GM19035 (cell line): Measurements from ENCODE around the gene PRKCQ.
"Not testable (repeated sequence)": the region's sequence is repeated elsewhere in the genome, so short reads cannot be mapped to it uniquely, and the experiment has no call there.

ENCODE experiments used
- ATAC-seq: cut with Tn5 transposase; IDR thresholded peaks from one replicate; pipeline ENCODE4 v1.9.1; 2021; ENCODE audit not compliant: unreplicated experiment

PRKCQ gene

DNA sequence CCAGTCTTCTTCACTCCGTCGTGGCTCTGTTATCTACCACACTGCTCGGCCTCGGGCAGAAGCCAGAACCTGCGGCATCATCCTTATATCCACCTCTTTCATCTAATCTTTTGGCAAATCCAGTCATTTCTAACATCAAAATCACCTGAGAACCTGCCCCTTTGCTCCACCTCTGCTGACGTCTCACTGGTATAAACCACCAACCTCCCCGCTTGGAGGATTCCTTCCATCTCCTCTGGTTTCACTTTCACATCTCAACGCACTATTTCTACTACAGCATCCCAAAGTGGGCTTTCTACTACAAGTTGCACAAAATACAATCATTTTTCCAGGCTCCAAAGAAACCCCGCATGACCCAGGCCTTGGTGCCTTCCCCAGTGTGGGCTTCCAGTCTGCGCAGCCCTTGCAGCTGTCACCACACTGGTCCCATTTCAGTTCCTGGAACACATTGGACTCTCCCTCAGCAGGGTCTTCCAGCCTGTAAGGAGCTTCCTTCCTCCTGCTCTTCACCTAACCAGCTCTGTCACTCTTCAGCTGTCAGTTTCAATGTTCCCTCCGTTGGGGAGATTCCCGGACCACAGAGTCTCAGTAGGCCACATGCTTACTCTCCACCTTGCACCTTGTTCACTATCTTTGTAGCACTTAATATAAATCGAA lies 85.0 kb downstream of the PRKCQ start:
- ATAC-seq = no peak

DNA sequence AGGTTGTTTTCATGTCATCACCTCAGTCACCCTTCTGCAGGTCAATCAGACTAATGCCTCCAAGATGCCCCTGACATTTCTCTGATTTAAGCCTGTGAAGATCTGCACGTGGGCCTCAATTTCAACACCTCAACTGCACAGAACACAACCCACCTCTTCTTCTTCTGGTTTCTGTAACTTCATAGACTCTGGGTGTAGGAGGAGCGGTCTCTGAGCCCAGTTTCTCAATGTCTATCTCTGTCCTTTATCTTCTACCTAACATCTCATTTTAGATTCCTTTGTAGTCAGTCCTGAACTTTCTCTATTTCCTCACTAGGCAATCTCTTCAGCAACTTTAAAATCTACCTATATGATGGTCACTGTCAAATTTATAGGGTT lies 85.6 kb downstream of the PRKCQ start:
- ATAC-seq = no peak

DNA sequence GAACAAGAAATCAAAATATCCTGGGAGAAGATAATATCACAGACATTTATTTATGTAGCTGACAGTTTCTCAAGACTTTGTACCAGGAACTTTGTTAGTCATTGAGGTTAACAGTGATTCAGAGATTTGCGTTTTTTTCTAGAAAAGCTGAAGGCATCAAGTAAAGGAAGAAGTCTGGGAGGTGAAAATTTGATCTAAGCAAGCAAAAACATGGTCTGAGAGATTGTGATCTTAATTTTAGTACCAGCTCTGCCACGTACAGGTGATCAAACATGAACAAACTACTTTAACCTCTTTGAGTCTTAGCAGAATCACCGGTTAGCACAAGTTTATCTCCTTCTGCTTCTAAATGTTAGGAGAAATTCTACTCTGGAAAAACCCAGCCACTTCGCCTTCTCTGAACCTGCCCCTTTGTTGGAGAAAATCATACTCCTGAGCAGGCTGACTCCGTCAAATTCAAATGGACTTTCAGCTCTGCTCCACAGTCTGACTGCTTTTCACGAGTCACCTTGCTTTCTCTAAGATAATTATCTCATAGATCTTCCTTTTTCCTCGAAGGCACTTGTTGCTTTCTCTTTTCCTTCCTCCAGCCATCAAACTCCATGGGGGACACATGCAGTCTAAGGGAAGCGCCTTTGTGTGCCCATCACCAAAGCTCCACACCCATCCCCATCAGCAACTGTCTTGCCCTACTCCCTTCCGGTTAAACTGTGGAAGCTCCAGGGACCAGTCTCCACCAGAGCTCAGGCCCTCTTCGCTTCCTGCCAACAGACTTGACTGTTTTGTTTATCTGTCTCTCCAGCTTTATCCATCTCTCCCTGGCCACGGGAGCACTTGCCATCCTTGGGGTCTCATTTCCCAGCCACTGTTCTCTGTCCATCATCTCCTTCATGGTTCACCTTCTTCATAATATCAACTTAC lies 86.3 kb downstream of the PRKCQ start:
- ATAC-seq = no peak

DNA sequence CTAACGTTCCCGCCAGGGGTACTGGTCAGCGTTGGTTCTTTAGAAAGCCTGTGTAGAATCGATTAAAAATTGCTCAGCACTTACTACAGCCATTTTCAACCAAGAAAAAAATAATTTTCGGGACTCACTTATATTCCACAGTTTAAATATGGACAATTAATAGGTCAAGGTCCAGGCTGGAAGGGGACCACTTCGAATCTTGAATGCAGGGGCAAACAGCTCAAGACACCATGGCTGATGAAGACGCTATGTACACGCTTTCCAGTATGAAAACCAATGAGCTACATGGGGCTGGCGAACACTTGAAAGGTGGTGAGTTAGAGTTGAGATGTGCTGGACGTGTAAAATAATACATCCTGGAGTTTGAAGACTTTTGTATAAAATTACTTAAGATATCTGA lies 87.2 kb downstream of the PRKCQ start:
- no peak for ATAC-seq

DNA sequence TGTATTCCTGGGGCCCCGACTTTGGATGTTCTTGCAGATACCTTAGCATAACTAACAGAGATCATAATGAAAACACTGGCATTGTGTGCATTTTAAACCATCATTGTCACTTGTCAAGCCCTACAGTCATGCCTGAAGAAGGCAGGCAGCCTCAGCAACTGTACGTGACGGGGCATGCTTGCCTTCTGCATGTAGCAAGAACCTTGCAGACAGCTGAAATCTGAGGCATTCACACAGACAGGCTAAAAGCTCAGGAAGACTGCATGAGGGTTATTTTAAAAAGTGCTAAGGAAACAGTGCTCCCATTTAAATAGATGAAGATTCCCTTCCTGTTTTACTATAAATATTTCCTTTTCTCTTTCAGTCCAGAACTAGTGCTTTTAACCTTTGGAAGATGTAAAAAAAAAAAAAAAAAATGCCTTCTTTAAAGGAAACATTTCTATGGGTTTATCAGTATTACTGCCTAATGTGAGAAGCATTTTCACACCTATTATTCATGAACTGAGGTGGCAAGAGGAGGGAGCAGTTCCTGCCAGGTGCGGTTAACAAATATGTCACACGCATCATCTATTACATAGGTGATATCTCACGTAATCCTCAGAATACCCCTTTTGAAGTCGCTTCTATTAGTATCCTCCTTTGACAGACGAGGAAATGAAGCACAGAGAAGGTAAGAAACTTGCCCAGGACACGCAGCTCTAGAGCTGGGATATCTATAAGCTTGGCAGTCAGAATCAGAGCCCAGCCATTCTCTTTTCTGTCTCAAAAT lies 88.1 kb downstream of the PRKCQ start:
- no peak for ATAC-seq

DNA sequence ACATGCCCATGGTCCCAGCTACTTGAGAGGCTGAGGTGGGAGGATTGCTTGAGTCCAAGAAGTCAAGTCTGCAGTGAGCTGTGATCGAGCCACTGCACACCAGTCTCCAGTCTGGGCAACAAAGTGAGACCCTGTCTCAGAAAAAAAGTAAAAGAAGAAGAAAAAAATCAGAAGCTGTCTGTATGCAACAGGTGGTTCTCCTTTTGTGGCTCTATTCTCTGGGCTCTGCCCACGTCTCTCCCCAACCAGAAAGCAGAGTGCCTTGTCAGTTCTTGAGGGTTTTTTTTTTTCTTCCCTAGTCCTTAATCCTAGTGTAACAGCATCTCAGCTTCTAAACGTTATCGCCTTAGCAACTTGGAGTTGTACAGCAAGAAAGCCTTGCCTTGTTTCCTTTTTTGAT lies 89.5 kb downstream of the PRKCQ start:
- ATAC-seq = no peak

DNA sequence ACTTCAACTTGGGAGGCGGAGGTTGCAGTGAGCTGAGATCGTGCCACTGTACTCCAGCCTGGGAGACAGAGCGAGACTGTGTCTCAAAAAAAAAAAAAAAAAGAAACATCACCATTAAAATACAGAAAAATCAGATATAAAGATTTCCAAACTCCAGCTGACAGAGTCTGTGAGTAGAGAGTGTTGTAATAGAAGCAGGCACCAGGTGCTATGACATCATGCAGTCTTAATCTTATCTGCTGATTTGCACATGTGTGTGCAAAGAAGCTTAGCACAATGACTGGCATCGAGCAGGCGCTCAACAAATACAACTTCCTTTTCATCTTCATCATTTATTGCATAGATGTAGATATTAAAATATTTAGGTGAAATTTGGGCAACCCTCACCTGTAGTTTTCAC lies 92.2 kb downstream of the PRKCQ start:
- ATAC-seq = no peak

DNA sequence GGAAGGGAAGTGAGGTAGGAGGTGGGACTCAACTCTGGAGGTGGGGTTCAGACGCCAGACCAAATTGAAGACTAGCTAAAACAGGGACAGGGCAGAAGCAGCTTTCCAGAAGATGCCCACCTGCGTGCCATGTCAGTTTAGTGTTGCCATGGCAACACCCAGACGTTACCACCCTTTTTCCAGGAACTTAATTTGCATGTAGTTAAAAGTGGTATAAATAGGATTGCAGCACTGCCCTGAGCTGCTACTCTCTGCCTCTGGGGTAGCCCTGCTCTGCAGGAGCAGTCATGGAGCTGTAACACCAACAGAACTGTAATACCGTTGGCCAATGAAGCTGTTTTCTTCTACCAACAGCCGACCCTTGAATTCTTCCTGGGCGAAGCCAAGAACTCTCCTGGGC lies 93.8 kb downstream of the PRKCQ start:
- ATAC-seq = no peak

DNA sequence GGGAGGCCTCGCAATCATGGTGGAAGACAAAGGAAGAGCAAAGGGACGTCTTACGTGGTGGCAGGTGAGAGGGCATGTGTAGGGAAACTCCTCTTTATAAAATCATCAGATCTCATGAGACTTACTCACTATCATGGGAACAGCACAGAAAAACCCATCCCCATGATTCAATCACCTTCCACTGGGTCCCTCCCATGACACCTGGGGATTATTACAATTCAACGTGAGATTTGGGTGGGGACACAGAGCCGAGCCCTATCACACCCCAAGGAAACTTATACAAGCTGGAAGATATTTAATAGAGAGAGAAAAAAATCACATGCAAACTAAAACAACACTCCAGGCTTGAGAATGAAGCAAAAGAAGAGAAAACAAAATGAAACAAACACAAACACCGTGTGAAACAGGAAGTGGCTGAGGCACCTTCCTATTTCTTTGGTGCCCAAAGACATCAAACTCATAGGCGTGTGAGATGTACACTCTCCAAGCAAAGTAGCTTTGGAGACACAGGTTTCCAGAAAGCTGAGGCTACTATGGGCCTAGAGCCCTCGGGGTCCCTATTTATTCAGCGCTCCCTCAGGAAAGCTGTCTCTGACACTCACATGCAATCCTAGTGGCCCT lies 97.2 kb downstream of the PRKCQ start:
- ATAC-seq = no peak

DNA sequence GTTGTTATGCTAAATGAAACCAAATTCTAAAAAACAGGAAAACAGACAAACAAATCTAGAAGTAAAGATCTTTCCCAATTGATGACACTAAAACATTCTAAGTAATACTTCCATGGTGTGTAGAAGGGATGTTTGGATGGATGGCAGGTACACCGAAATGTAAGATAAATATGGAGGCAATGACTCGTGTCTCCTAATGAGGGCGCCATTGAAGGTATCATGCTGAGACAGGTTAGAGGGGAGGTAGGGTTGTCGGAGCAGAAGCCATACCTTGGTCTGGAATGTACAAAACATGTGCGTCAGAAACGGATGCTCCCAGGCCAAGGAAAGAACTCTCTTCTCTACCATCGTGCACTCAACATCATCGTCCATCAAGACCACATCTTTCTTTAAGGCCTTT lies 101.4 kb downstream of the PRKCQ start:
- no peak for ATAC-seq

DNA sequence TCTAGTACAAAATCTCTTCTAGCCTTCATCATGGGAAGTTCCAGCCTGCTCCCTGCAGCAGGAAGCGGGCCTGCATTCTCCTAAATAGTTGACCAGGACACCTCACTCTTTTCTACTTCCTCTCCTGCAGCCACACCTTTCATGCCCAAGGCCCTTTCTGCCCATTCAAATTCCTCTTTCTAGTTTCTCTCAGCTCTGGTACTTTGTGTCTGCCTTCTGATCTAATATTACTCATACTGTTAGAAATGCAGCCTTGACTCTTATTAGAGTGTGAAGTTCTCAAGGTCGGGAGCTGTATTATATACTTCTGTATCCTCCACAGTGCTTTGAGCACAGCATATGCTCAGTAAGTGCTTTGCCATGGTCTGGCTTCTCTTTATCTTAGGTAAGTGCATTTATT lies 103.1 kb downstream of the PRKCQ start:
- ATAC-seq = no peak

DNA sequence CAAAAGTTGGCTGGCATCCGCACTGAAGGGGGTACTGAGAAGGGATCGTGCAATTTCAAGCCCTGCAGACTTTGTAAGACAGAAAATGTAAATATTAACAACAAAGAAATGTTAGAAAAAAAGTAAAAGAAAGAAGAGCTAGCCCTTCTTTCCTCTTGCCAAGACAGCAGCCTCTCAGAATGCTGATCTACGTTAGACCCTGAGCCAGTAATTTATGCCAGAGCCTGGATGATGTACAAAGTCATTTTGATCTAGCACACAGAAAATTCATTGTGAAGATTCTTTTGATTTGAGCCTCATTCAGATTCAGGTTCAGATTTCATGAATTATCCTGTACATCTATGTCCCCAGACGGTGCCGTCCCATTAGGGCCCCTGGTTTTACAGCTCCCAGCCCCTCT lies 105.2 kb downstream of the PRKCQ start:
- ATAC-seq = no peak

DNA sequence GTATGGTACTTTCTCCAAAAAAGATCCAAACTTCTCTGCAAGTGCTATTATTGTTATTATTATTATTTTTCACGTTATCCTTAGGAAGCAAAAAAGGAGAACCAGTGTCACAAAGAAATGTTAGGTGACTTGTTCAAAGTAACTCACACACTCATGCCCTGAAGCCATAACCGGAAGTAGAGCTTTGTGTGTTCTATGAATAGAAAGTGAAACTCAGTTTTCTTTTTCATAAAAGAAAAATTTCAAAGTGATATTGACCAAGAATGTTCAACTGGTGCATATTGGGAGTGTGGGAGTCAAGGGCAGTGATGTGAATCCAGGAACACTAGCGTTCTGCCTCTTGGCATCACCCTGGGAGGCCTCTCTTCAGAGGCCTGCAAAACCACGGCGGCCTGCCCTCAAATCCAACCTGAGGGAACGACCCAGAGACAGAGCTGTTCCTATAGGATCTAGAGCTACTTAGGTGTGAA lies 106.1 kb downstream of the PRKCQ start:
- ATAC-seq = peak; percentile 73

DNA sequence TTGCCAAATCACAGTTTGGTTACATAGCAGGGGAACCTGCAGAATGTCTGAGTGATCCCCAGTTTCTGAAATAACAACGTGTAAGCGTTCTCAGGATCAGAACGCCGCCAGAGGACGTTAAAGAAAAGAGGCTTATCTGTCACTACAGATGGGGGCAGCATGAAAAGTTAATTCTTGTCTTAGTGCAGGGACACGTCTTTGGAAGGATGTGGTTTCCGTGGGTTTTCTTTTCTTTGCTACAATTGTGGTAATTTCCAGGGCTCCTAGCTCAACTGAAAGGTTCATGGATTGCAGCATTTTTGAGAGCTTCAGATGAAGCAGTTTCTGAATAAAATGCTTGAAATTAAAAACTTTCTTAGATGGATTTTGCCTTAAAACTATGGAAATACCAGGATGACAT lies 106.6 kb downstream of the PRKCQ start:
- ATAC-seq = no peak

DNA sequence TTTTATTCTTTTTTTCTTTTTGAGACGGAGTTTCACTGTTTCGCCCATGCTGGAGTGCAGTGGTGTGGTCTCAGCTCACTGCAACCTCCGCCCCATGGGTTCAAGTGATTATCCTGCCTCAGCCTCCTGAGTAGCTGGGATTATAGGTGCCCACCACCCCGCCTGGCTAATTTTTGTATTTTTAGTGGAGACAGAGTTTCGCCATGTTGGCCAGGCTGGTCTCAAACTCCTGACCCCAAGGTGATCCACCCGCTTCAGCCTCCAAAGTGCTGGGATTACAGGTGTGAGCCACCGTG lies 107.4 kb downstream of the PRKCQ start:
- ATAC-seq = not testable (repeated sequence)

DNA sequence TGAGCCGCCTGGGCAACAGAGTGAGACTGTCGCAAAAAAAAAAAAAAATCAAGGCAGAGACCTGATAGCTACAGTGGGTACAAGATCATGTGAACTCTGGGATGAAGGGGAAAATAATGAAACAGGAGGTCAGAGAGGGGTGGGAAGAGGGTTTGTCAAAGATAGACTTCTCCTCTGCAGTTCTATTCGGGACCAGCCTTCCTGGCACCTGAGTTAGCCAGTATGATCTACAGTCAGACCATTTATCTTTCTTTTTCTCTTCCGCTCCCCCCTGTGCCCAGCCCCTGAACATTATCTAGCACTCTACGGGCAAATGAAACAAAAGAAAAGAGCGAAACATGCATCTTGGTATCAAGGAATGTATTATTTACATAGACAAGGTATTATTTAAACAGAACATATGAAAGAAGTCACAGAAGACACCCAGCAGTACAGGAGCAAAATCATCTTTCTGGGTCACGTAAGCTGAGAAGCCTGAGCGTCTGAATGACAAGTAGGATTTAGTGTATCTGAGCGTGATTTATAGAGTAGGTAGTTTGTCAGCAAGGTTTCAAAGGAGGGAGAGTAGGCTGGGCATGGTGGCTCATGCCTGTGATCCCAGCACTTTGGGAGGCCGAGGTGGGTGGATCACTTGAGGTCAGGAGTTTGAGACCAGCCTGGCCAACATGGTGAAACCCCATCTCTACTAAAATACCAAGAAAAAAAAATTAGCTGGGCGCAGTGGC lies 109.0 kb downstream of the PRKCQ start:
- ATAC-seq = no peak

DNA sequence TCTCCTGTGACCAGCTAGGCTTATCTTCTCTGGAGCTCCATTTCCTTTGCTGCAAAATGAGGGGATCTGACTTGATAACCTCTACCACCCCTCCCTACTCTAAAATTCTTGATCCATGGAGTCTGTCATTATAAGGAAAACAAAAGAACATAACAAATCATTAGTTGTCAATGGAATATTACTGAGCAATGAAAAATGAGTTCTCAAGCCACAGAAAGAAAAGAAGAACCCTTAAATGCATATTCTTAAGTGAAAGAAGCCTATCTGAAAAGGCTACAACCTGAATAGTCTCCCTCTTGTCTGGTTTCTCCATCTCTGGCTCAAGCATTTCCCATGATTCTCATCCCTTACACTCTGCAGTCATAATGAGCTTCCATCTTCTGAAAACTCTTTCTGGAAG lies 110.4 kb downstream of the PRKCQ start:
- ATAC-seq = no peak

DNA sequence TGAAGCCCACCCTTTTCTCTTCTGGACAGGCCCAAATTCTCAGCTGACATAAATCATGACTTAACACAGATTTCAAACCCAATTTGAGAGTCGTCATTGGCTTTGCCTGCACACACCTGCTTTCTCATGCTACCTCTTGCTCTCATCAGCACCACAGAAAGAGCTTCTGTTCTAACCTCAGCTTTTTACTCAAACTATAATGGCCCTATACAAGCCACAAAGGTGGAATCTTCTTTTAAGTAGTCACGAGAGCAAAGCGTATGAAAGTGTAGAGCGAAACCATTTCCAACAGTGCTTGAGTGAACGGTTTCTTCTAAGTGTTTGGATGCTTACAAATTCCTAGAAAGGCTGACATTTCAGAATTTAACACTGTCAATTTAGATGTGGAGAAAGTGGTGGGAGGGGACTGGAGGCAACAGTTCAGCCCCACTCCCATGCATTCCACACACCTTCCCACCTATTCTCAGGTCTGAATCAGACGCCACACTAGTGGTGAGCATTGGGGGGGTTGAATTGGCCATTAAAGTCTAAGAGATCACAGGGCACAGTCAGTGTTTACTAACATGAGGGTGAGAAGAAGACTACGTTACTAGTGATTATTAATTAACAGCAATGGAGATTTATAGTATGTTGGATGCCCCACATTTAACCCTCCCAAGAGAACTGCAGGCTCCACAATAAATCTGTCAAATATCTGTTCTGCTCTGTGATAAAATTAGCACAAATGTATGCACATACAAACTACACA lies 114.0 kb downstream of the PRKCQ start:
- ATAC-seq = no peak

DNA sequence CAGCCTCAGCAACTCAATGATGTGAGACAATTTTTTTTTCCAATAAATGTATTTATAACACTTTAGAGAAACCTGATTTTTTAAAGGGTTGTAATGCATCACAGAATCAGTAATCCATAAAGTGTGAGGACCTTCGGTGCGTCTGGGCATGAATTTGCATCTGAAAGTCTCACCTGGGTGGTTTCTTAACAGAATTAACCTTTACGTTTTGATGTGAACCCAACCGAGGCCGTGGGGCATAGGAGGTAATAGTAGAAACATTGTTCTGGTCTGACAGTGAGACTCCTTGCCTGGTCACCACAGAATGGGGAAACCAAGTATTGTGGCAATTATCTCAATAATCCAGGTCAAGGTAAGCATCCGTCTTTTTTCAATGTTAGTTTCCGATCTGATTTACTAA lies 114.6 kb downstream of the PRKCQ start:
- no peak for ATAC-seq

DNA sequence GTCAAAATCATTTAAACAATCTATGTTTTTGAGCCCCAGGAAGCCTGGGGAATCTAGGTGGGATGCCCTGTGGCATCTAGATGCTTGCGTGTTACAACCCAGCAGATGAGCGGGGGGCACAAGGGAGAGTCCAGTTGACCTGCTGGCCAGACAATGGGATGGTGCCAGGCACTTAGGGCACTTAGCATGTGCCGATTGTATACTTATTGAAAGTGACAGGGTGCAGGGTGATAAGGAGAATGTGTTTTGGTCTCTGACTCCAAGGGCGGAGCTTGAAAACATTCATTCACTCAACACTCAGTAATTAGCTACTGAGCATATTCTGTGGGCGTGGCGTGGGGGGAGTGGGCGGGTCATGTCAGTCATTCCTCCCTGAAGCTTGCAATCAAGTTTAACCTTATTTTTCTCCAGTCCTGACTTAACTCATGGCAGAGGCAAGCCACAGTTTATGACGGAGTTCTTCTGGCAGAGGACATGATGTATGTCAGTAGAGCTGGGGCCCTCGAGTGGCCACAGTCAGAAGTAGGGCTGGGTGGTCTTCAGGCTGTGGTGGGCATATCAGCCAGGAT lies 115.1 kb downstream of the PRKCQ start:
- no peak for ATAC-seq
